HUES48 (cell line): ENCODE results near the gene UBXN6.
A peak's percentile ranks its signal among the peaks of the same experiment; 100 is the strongest.

Experiments used
- H3K27ac ChIP-seq: one replicate; pipeline ENCODE4 v1.7.0; 2013; ENCODE audit warnings: low read depth, low read length, inconsistent platforms
- H3K27me3 ChIP-seq: 2 replicates; pipeline ENCODE4 v1.6.1; 2013; ENCODE audit warnings: mild to moderate bottlenecking, low read length; ENCODE audit not compliant: control insufficient read depth, insufficient read depth
- H3K36me3 ChIP-seq: 2 replicates; pipeline ENCODE4 v1.6.1; 2013; ENCODE audit warnings: low read length; ENCODE audit not compliant: control insufficient read depth, insufficient read depth
- H3K4me1 ChIP-seq: 2 replicates; pipeline ENCODE4 v1.6.1; 2013; ENCODE audit warnings: mild to moderate bottlenecking, low read length; ENCODE audit not compliant: control insufficient read depth, insufficient read depth
- H3K4me3 ChIP-seq: 2 replicates; pipeline ENCODE4 v1.5.1; 2013; ENCODE audit warnings: mild to moderate bottlenecking, low read depth, low read length
- H3K9ac ChIP-seq: 2 replicates; pipeline ENCODE4 v1.6.1; 2013; ENCODE audit warnings: mild to moderate bottlenecking, low read depth, low read length, moderate library complexity
- H3K9me3 ChIP-seq: 2 replicates; pipeline ENCODE4 v1.6.1; 2013; ENCODE audit warnings: low read length; ENCODE audit not compliant: control insufficient read depth, insufficient read depth

The UBXN6 gene

GRCh38 chr19:4454747-4455718 is 2.6 kb downstream of the UBXN6 start:
- Histone ChIP-seq H3K27ac (no peak overlapping the region), H3K4me1 (peaks cover 8% of the 10 kb centered on the region), H3K9ac (no peak overlapping the region)

GRCh38 chr19:4453232-4454179 is 4.1 kb downstream of the UBXN6 start:
- Histone ChIP-seq H3K36me3 (peaks cover 23% of the 10 kb centered on the region), H3K27me3 (no peaks in the 10 kb centered on the region), H3K27ac (no peak overlapping the region), H3K4me3 (no peak overlapping the region), H3K9ac (no peak overlapping the region), H3K4me1 (peaks cover 8% of the 10 kb centered on the region), H3K9me3 (no peaks in the 10 kb centered on the region)

More at GRCh38 chr19:4454747-4455718, 2.6 kb downstream of the UBXN6 start:
- H3K9me3 ChIP-seq: no peaks in the 10 kb centered on the region
- H3K36me3 ChIP-seq: peaks cover 20% of the 10 kb centered on the region; the same call in 1 of the 2 replicates
- no peak overlapping the region for H3K4me3 ChIP-seq
- H3K27me3 ChIP-seq: no peaks in the 10 kb centered on the region

- no peak overlapping the region for H3K27ac ChIP-seq
- no peaks in the 10 kb centered on the region for H3K27me3 ChIP-seq
- no peaks in the 10 kb centered on the region for H3K9me3 ChIP-seq
- H3K9ac ChIP-seq: no peak overlapping the region
- no peak overlapping the region for H3K4me3 ChIP-seq
- H3K4me1 ChIP-seq: peaks cover 8% of the 10 kb centered on the region
- peaks cover 34% of the 10 kb centered on the region for H3K36me3 ChIP-seq
These were observed 5.2 kb downstream of the UBXN6 start for GRCh38 chr19:4452230-4452990.

GRCh38 chr19:4449639-4450028 is 8.0 kb downstream of the UBXN6 start:
- H3K27me3 ChIP-seq: no peaks in the 10 kb centered on the region
- H3K9ac ChIP-seq: no peak overlapping the region
- no peak overlapping the region for H3K27ac ChIP-seq
- H3K4me3 ChIP-seq: no peak overlapping the region
- no peaks in the 10 kb centered on the region for H3K4me1 ChIP-seq
- peaks cover 57% of the 10 kb centered on the region for H3K36me3 ChIP-seq
- no peaks in the 10 kb centered on the region for H3K9me3 ChIP-seq

- H3K9me3 ChIP-seq: no peaks in the 10 kb centered on the region
- no peak overlapping the region for H3K27ac ChIP-seq
- H3K9ac ChIP-seq: no peak overlapping the region
- H3K4me3 ChIP-seq: no peak overlapping the region
- H3K36me3 ChIP-seq: peaks cover 62% of the 10 kb centered on the region
- H3K27me3 ChIP-seq: no peaks in the 10 kb centered on the region
- no peaks in the 10 kb centered on the region for H3K4me1 ChIP-seq
These were observed 8.5 kb downstream of the UBXN6 start for GRCh38 chr19:4449022-4449638.

- H3K9me3 ChIP-seq: no peaks in the 10 kb centered on the region
- no peak overlapping the region for H3K27ac ChIP-seq
- no peaks in the 10 kb centered on the region for H3K4me1 ChIP-seq
- H3K36me3 ChIP-seq: peaks cover 67% of the 10 kb centered on the region
- no peak overlapping the region for H3K9ac ChIP-seq
- no peak overlapping the region for H3K4me3 ChIP-seq
- no peaks in the 10 kb centered on the region for H3K27me3 ChIP-seq
These were observed 9.2 kb downstream of the UBXN6 start for GRCh38 chr19:4448147-4448985.

GRCh38 chr19:4447327-4448146 is 10.1 kb downstream of the UBXN6 start:
- Histone ChIP-seq H3K27ac (no peak overlapping the region), H3K4me3 (no peak overlapping the region), H3K9me3 (no peaks in the 10 kb centered on the region), H3K36me3 (peaks cover 63% of the 10 kb centered on the region), H3K9ac (no peak overlapping the region), H3K4me1 (no peaks in the 10 kb centered on the region), H3K27me3 (no peaks in the 10 kb centered on the region)

GRCh38 chr19:4446704-4447200 is 10.8 kb downstream of the UBXN6 start:
- no peaks in the 10 kb centered on the region for H3K9me3 ChIP-seq
- peak overlapping the region; percentile 12 for H3K27ac ChIP-seq
- H3K36me3 ChIP-seq: peaks cover 65% of the 10 kb centered on the region

More at GRCh38 chr19:4446704-4447200, 10.8 kb downstream of the UBXN6 start:
- Histone ChIP-seq H3K4me1 (no peaks in the 10 kb centered on the region), H3K27me3 (no peaks in the 10 kb centered on the region), H3K9ac (no peak overlapping the region), H3K4me3 (no peak overlapping the region)
